Esophagus muscularis mucosa (tissue), 3 donors: ENCODE results near the gene FIGNL2.

Experiments
- POLR2AphosphoS5 ChIP-seq, 2 donors: sonication (generic); formaldehyde crosslinking; IDR thresholded peaks; one replicate each; pipeline ENCODE4 v1.6.1; 2017; ENCODE audit warnings: antibody characterized with exemption in 2 of 2
- TF ChIP-seq, protein P1 (sequence below), 3 experiments: fragments of 200-600 bp in 2 of 3; fragments of 450-650 bp in 1 of 3; sonication (generic) in 2 of 3; IDR thresholded peaks; one replicate each; pipeline ENCODE4 v1.5.1; 2017 to 2019; ENCODE audit warnings: antibody characterized with exemption in 3 of 3, mild to moderate bottlenecking in 2 of 3, moderate library complexity in 1 of 3

DNA sequence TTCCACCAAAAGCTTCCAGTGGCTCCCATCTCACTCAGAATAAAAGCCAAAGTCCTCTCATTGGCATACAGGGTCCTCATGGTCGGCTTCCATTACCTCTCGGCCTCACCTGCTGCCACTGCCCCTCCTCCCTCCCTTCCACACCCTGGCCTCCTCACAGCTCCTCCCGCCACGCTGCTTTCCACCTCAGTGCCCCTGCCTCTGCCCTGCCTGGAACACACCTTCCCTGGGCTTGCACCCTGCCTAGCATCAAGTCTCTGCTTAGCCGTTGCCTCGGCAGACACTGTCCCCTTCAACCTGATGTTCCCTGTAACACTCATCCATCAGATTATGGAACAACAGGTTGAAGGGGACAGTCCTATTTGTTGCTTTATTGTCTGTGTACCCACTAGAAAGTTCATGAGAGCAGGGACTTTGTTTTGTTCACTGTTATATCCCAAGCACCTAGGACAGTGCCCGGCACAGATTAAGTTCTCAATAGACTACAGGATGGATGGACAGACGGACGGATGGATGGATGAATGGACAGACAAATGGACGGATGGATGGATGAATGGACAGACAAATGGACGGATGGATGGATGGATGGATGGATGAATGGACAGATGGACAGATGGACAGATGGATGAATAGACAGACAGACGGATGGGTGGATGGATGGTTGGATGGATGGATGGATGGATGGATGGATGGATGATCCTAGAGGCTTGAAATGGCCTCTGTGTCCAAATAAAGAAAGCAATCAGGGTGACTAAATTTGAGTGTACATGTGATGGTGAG, 14.9 kb downstream of the FIGNL2 start:
- TF ChIP-seq, protein P1, sequence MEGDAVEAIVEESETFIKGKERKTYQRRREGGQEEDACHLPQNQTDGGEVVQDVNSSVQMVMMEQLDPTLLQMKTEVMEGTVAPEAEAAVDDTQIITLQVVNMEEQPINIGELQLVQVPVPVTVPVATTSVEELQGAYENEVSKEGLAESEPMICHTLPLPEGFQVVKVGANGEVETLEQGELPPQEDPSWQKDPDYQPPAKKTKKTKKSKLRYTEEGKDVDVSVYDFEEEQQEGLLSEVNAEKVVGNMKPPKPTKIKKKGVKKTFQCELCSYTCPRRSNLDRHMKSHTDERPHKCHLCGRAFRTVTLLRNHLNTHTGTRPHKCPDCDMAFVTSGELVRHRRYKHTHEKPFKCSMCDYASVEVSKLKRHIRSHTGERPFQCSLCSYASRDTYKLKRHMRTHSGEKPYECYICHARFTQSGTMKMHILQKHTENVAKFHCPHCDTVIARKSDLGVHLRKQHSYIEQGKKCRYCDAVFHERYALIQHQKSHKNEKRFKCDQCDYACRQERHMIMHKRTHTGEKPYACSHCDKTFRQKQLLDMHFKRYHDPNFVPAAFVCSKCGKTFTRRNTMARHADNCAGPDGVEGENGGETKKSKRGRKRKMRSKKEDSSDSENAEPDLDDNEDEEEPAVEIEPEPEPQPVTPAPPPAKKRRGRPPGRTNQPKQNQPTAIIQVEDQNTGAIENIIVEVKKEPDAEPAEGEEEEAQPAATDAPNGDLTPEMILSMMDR (IDR thresholded peaks at IDR 0.05), result no peak
- TF ChIP-seq POLR2AphosphoS5 (IDR thresholded peaks at IDR 0.05), result no peak
